Measurements from ENCODE around the gene HCRTR1.

The HCRTR1 gene

DNA sequence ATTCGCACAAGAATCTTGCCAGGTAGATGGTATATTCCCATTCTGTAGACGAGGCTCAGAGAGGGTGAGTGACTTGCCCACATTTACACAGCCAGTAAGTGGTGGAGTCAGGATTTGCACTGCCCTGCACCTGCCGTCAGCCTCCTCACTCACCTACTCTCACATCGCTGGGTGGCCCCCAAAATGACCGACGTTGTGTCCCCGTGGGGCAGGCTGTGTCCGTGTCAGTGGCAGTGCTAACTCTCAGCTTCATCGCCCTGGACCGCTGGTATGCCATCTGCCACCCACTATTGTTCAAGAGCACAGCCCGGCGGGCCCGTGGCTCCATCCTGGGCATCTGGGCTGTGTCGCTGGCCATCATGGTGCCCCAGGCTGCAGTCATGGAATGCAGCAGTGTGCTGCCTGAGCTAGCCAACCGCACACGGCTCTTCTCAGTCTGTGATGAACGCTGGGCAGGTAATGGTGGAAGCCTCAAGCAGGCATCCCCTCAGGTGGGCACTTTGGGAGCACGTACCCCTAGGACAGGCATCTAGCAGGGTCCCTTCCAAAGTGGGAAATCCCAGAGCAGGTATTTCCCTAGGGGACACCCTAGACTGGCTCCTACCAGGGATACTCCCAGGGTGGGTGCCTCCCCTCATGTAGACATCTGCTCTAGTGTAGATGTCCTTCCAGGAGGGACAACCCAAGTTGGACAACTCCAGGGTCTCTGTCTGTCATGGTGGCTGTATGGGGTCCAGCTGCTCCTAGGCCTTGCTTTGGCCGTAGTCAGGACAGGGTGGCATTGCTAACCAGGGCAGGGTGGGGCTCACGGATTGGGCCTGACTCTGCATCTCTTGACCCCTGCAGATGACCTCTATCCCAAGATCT lies 3.4 kb downstream of the HCRTR1 start:
- no peak for TF ChIP-seq CTCF (conservative IDR thresholded peaks at IDR 0.05; ENCODE audit: low read depth, low read length)
- no peak overlapping the region for H3K4me3 ChIP-seq (ENCODE audit: low read length)
- DNase-seq (ENCODE audit: low read depth), result no peak

- no peak for TF ChIP-seq CTCF (conservative IDR thresholded peaks at IDR 0.05; ENCODE audit: low read depth, low read length)
- no peak overlapping the region for H3K4me3 ChIP-seq (ENCODE audit: low read length)
- DNase-seq (ENCODE audit: low read depth), result no peak
These were observed 4.0 kb downstream of the HCRTR1 start for GRCh38 chr1:31621498-31621820.

GRCh38 chr1:31621847-31622730 lies 4.6 kb downstream of the HCRTR1 start:
- no peak for TF ChIP-seq CTCF (conservative IDR thresholded peaks at IDR 0.05; ENCODE audit: low read depth, low read length)
- no peak overlapping the region for H3K4me3 ChIP-seq (ENCODE audit: low read length)
- DNase-seq (ENCODE audit: low read depth), result no peak

DNA sequence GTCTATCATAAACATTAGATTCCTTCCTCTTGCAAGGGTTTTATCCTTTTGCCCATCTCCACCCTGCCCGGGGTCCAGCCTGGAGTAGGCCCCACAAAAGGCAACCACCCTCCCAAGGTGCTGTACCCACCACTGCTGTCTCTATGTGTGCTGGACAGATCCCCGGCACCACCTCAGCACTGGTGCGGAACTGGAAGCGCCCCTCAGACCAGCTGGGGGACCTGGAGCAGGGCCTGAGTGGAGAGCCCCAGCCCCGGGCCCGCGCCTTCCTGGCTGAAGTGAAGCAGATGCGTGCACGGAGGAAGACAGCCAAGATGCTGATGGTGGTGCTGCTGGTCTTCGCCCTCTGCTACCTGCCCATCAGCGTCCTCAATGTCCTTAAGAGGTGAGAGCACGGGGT lies 5.9 kb downstream of the HCRTR1 start:
- no peak for TF ChIP-seq CTCF (conservative IDR thresholded peaks at IDR 0.05; ENCODE audit: low read depth, low read length)
- DNase-seq (ENCODE audit: low read depth), result no peak
- H3K4me3 ChIP-seq (ENCODE audit: low read length), result no peak overlapping the region

DNA sequence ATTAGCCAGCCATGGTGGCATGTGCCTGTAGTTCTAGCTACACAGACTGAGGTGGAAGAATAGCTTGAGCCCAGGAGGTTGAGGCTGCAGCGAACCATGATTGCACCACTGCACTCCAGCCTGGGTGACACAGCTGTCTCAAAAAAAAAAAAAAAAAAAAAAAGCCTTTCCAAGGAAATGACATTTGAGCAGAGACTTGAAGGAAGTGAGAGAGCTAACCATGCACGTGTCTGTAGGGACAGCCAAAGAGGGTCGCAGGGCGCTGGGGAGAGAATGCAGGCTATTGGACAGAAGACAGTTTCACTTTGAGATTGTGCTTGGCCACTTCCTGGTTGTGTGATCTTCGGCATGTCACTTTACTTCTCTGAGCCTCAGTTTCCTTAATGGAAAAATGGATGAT lies 6.8 kb downstream of the HCRTR1 start:
- DNase-seq (ENCODE audit: low read depth), result no peak
- no peak for TF ChIP-seq CTCF (conservative IDR thresholded peaks at IDR 0.05; ENCODE audit: low read depth, low read length)
- no peak overlapping the region for H3K4me3 ChIP-seq (ENCODE audit: low read length)

DNA sequence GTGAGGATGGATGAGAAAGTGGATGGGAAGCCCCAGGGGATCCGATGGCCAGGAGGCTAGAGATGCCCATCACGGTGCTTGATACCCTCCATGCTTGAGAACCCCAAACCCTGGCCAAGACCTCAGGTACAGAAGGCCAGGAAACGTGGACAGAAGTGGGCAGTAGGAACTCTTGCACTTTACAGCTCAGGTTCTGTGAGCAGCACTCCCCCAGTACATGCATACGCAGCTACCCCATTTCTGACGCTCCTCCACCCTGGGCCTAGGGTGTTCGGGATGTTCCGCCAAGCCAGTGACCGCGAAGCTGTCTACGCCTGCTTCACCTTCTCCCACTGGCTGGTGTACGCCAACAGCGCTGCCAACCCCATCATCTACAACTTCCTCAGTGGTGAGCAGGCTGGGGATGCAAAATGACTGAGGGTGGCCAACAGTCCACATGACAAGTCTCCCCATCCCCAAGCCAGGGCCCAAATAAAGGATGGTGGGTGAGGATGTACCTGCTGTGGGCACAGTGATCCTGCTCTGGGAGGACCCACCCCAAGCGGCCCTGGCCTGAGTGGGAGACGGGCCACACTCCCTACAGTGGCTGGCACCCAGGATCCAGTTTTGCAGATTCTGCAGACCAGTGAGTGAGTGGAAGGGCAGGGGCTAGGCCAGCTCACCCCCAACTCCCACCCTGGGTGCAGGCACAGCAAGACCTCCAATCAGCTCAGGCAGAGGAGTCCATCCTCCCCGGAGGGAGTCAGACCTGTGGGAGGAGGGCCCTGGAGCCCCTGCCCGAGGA lies 7.4 kb downstream of the HCRTR1 start:
- no peak for DNase-seq (ENCODE audit: low read depth)
- no peak for TF ChIP-seq CTCF (conservative IDR thresholded peaks at IDR 0.05; ENCODE audit: low read depth, low read length)
- no peak overlapping the region for H3K4me3 ChIP-seq (ENCODE audit: low read length)
